Gastroesophageal sphincter (tissue), 4 donors: Measurements from ENCODE around the gene PCBP3. TPM values are rescaled to one million over a fixed set of nuclear protein-coding genes. Genes with fewer than 3 reads are reported as not detected.
A peak's percentile ranks its signal among the peaks of the same experiment; 100 is the strongest.

ENCODE experiments used
- ATAC-seq: fragments of 150-250 bp; one replicate; pipeline ENCODE4 v1.9.1; 2016; ENCODE audit warnings: mild to moderate bottlenecking, moderate library complexity
- H3K27ac ChIP-seq, 4 donors: fragments of 200-600 bp; sonication (generic) in 3 of 4; 1 replicate in 3 of 4; 2 replicates in 1 of 4; pipeline ENCODE4 v1.5.1; 2016 to 2019
- H3K27me3 ChIP-seq: fragments of 200-600 bp; sonication (generic); one replicate; pipeline ENCODE4 v1.5.1; 2019
- H3K36me3 ChIP-seq, 2 donors: fragments of 200-600 bp; sonication (generic); one replicate each; pipeline ENCODE4 v1.5.1; 2019; ENCODE audit warnings: control low read depth in 1 of 2
- H3K4me1 ChIP-seq, 3 donors: fragments of 200-600 bp; sonication (generic); 1 replicate in 2 of 3; 2 replicates in 1 of 3; pipeline ENCODE4 v1.5.1; 2016 to 2019; ENCODE audit warnings: control low read depth in 2 of 3
- H3K4me3 ChIP-seq, 2 donors: fragments of 200-600 bp; sonication (generic); one replicate each; pipeline ENCODE4 v1.5.1; 2019; ENCODE audit warnings: mild to moderate bottlenecking in 1 of 2, moderate library complexity in 1 of 2
- H3K9me3 ChIP-seq, 3 donors: fragments of 200-600 bp; sonication (generic); one replicate each; pipeline ENCODE4 v1.5.1; 2017 to 2019; ENCODE audit warnings: control low read depth in 2 of 3
- CTCF ChIP-seq, 4 experiments: fragments of 200-600 bp in 2 of 4; fragments of 450-650 bp in 2 of 4; sonication (generic) in 1 of 4; IDR thresholded peaks; one replicate each; pipeline ENCODE4 v1.5.1; 2017 to 2019; ENCODE audit warnings: antibody characterized with exemption in 4 of 4, mild to moderate bottlenecking in 2 of 4, moderate library complexity in 2 of 4
- EP300 ChIP-seq: sonication (generic); formaldehyde crosslinking; IDR thresholded peaks from one replicate; pipeline ENCODE4 v1.6.1; 2017; ENCODE audit warnings: antibody characterized with exemption, mild to moderate bottlenecking
- POLR2A ChIP-seq, 2 donors: fragments of 450-650 bp; IDR thresholded peaks; one replicate each; pipeline ENCODE4 v1.6.1; 2017; ENCODE audit warnings: antibody characterized with exemption in 2 of 2, mild to moderate bottlenecking in 2 of 2, moderate library complexity in 1 of 2
- POLR2AphosphoS5 ChIP-seq: sonication (generic); formaldehyde crosslinking; IDR thresholded peaks from one replicate; pipeline ENCODE4 v1.6.1; 2017; ENCODE audit warnings: antibody characterized with exemption
- WGBS, 2 donors: methylation state at CpG; one replicate each; pipeline ENCODE4 v1.1.5; 2018; ENCODE audit warnings: low coverage in 1 of 2; 5-methylcytosine and 5-hydroxymethylcytosine counted together
- total RNA-seq, 4 donors: library from RNA; depleted of rRNA; stranded (reverse); fragments of >200 nt; gene quantifications; one replicate each; pipeline ENCODE4 v1.1.0, GENCODE V29; 2016

Gene PCBP3
- total RNA-seq, 4 donors from 2014 or later = 5.1 to 14.8 (median 10.4) TPM

- no peak for TF ChIP-seq POLR2AphosphoS5
- TF ChIP-seq POLR2A (IDR thresholded peaks at IDR 0.05) = no peak
- peak in 1 of 4 experiments; percentile 4 for TF ChIP-seq CTCF (IDR thresholded peaks at IDR 0.05)
- TF ChIP-seq EP300 = no peak
Measured at GRCh38 chr21:45982092-45982757, 338.7 kb downstream of the PCBP3 start.

GRCh38 chr21:45982758-45983648, 339.5 kb downstream of the PCBP3 start:
- TF ChIP-seq EP300 (no peak), POLR2A (IDR thresholded peaks at IDR 0.05) (no peak), CTCF (IDR thresholded peaks at IDR 0.05) (no peak), POLR2AphosphoS5 (no peak)
- no CpG with 5 or more reads among the region's 45 CpGs for WGBS, 2 donors
- ATAC-seq = no peak
- Histone ChIP-seq H3K4me1 (peaks cover 0 to 73% (median 41%) of the 10 kb centered on the region in 3 donors), H3K27me3 (no peaks in the 10 kb centered on the region), H3K4me3 (peak overlapping the region; percentile 72 to 83), H3K9me3 (no peaks in the 10 kb centered on the region), H3K27ac (peak overlapping the region; percentile 73 to 99 (median 95)), H3K36me3 (peaks cover 0 to 39% of the 10 kb centered on the region in 2 donors)

More at GRCh38 chr21:45982092-45982757, 338.7 kb downstream of the PCBP3 start:
- Histone ChIP-seq H3K27ac (peak overlapping the region; percentile 73 to 99 (median 95)), H3K9me3 (no peaks in the 10 kb centered on the region), H3K4me3 (peak overlapping the region; percentile 72 to 83), H3K27me3 (no peaks in the 10 kb centered on the region), H3K4me1 (peaks cover 0 to 77% (median 44%) of the 10 kb centered on the region in 3 donors), H3K36me3 (peaks cover 0 to 35% of the 10 kb centered on the region in 2 donors)
- no CpG with 5 or more reads among the region's 45 CpGs for WGBS, 2 donors
- ATAC-seq = no peak

GRCh38 chr21:45983649-45983965, 340.1 kb downstream of the PCBP3 start:
- H3K36me3 ChIP-seq = peaks cover 0 to 43% of the 10 kb centered on the region in 2 donors
- H3K9me3 ChIP-seq = no peaks in the 10 kb centered on the region
- ATAC-seq = no peak
- peak overlapping the region; percentile 73 to 99 (median 95) for H3K27ac ChIP-seq
- WGBS, 2 donors = no CpG with 5 or more reads among the region's 13 CpGs
- peak overlapping the region; percentile 72 to 83 for H3K4me3 ChIP-seq
- no peaks in the 10 kb centered on the region for H3K27me3 ChIP-seq
- peaks cover 0 to 71% (median 39%) of the 10 kb centered on the region in 3 donors for H3K4me1 ChIP-seq
- TF ChIP-seq EP300 = no peak
- no peak for TF ChIP-seq POLR2AphosphoS5
- no peak for TF ChIP-seq POLR2A (IDR thresholded peaks at IDR 0.05)
- TF ChIP-seq CTCF (IDR thresholded peaks at IDR 0.05) = no peak

- H3K27me3 ChIP-seq = no peaks in the 10 kb centered on the region
- no CpG with 5 or more reads among the region's 38 CpGs for WGBS, 2 donors
- H3K9me3 ChIP-seq = no peaks in the 10 kb centered on the region
- peak overlapping the region; percentile 72 to 83 for H3K4me3 ChIP-seq
- H3K4me1 ChIP-seq = peaks cover 0 to 71% (median 38%) of the 10 kb centered on the region in 3 donors
- peak; percentile 65 for ATAC-seq
- H3K36me3 ChIP-seq = peaks cover 0 to 47% of the 10 kb centered on the region in 2 donors
- peak; percentile 62 for TF ChIP-seq POLR2AphosphoS5
- no peak for TF ChIP-seq POLR2A (IDR thresholded peaks at IDR 0.05)
- TF ChIP-seq CTCF (IDR thresholded peaks at IDR 0.05) = peak in 2 of 4 experiments; percentile 2 to 18
- H3K27ac ChIP-seq = peak overlapping the region; percentile 73 to 99 (median 95)
Measured at GRCh38 chr21:45983981-45984551, 340.5 kb downstream of the PCBP3 start.
